HG03442 (cell line): ENCODE measurements around the gene ZIK1.

Source experiments
- ATAC-seq: cut with Tn5 transposase; IDR thresholded peaks from one replicate; pipeline ENCODE4 v1.9.1; 2021; ENCODE audit warnings: mild to moderate bottlenecking, moderate library complexity; ENCODE audit not compliant: unreplicated experiment

ZIK1 gene

DNA sequence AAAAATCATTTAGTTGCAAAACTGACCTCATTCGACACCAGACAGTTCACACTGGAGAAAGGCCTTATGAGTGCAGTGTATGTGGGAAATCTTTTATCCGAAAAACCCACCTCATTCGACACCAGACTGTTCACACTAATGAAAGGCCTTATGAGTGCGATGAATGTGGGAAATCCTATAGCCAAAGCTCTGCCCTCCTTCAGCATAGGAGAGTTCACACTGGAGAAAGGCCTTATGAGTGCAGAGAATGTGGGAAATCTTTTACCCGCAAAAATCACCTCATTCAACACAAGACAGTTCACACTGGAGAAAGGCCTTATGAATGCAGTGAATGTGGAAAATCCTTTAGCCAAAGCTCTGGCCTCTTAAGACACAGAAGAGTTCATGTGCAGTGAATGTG is 23.0 kb downstream of the ZIK1 start:
- ATAC-seq: no peak

DNA sequence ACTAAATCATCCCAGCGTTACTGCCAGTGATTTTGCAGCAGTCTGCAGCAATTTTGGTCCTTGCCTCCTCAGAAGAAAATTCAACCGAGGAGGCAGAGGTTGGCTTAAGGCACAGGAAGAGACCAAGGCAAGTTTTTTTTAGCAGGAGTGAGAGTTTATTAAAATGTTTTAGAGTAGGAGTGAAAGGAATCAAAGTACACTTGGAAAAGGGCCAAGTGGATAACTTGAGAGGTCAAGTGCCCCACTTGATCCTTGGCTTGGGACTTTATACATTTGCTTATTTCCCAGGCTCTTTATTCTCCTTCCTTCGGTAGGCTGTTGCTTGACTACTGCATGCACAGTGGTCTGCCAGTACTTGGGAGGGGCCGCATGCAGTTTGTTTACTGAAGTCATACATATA is 27.2 kb downstream of the ZIK1 start:
- no peak for ATAC-seq

DNA sequence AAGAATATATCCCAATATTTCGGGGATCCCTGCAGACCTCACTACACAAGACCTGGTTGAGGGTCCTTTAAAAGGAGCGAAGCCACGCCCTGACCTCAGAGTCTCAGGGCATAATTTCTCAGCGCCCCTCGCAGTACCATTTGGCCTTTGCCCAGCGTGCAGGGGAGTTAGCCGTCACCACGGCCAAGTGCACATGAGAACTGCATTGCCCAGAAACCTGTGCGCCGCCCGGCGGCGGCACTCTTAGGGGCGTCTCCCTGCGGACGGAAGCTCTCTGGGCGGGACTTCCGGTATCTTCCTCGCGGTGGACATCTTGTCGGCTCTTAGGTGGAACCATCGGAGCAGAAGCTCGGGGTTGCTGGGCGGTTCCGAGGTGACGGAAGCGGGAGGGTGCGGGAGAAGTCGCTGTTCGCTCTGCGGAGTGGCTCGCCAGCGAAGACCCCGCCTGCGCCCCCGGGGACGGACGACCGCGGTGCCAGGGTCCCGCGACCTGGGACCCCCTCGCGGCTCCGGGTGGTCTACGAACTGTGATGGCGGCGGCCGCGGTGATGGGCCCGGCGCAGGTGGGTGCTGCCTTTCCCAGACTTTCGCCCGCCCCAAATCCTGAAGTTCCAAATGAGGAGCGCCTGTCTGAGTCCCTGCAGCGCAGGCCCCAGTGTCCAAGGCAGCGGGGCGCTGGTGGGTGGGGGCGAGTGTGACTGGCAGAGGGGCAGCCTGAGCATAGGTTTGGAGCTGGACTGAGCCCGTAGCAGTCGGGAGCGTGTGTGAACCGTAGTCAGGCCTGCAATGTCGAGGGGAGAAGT is 30.2 kb downstream of the ZIK1 start, which contains the start of gene ZNF134:
Gene ZNF134 (plus strand): TSS at position 302 of the 803 bp plus-strand sequence. CDS start 5,227 bp downstream, outside the sequence.
- ATAC-seq: peak; percentile 87

DNA sequence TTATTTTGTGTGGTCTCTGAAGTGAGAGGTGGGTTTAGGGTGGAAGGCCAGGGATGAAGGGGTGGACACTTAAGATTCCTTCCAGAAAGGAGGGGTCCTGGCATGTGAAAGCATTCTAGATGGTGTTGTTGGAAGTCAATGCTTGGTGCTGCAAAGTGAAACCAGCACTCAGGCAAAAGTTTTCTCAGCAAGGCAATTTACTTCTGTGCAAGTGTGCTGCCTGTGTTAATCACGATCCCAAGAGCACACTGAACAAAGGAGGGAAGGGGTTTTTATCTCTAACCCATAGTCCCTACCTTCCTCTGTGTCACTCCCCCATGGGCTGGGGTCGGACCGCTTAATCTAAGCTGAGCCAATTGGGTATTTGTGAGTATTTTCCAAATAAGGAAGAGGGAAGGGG is 31.4 kb downstream of the ZIK1 start:
- no peak for ATAC-seq

DNA sequence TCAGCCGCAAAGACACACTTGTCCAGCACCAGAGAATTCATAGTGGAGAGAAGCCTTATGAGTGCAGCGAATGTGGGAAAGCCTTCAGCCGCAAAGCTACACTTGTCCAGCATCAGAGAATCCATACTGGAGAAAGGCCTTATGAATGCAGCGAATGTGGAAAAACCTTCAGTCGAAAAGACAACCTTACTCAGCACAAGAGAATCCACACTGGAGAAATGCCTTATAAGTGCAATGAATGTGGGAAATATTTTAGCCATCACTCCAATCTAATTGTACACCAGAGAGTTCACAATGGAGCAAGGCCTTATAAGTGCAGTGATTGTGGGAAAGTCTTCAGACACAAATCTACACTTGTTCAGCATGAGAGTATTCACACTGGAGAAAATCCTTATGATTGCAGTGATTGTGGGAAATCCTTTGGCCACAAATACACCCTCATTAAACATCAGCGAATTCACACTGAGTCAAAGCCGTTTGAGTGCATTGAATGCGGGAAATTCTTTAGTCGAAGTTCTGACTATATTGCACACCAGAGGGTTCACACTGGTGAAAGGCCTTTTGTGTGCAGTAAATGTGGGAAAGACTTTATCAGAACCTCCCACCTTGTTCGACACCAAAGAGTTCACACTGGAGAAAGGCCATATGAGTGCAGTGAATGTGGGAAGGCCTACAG is 36.9 kb downstream of the ZIK1 start:
- no peak for ATAC-seq

DNA sequence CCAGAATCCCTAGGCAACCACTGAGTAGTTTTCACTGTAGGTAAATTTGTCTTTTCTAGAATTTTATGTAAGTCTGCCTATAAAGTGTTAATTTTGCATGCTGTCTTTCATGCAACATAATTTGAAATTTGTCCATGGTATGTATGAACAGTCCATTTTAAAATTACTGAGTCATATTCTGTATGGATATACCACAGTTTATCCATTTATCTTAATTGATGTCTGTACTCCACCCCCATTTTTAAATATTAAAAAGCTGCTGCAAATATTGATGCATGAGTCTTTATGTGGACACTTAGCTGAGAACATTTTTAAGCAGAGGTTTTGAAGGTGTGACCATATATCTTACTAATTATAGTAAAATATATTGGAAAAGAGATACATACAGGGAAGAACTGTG is 39.1 kb downstream of the ZIK1 start:
- no peak for ATAC-seq

DNA sequence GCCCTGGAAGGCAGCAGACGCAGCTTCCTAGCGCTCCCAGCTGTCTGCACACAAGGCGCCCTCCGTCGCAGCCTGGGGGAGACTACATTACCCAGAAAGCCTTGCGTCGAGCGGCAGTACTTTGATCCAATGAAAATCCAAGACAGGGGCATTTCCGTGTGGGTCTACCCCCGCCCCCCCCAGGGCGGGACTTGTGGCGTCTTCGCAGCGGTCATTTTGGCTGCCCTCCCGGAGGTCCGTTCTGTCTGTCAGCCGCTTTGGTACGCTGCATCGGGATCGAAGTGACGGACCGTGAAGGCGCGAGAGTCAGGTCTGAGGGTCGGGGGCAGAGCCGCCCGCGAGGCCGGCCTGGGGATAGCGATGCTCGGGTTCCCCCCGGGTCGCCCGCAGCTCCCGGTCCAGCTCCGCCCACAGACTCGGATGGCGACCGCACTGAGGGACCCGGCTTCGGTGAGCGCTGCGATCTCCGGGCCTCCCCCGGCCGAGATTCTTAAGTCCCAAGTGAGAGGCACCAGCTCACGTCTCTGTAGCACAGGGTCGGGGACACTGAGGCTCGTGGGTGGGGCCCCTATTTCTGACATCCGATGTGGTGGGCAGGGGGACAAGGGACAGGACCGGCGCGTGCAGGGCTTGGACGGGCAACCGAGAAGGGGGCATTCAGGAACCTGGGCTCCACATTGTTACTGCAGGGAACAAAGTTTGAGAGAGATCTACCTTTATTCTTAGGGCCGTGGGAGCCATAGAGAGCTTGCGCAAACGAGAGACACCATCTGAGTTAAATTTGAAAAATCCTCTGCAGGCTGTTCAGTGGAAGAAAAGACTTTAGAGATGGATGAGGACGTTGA is 49.3 kb downstream of the ZIK1 start, which contains the start of gene ZNF211:
Gene ZNF211 (plus strand): TSS at position 182 of the 845 bp plus-strand sequence. CDS start 179 bp downstream, at position 361.
- ATAC-seq: peak; percentile 89

DNA sequence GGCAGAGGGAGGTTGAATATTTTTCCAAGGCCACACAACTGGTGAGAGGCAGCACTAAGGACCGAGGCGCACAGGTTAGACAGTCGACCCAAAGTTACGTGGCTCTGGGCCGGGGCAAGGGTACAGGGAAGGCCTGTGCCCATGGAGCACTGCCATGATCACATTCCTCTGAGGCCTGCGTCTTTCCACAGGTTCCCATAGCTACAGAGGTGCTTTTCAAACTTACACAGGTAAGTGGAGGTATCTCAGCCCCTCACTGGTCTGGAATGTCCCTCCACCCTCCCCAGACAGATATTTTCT is 49.8 kb downstream of the ZIK1 start:
- ATAC-seq: no peak

DNA sequence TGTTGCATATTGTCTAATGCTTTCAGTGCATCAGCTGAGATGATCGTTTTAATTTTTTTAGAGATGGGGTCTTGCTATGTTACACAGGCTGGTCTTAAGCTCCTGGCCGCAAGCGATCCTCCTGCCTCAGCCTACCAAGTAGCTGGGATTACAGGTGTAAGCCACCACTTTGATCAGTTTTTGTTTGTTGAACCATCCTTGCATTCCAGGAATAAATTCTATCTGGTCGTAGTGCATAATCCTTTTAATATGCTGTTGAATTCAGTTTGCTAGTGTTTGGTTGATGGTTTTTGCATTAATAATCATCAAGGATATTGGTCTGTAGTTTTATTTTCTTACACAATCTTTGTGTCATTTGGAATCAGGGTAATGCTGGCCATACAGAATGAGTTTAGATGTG is 53.4 kb downstream of the ZIK1 start:
- ATAC-seq: no peak

DNA sequence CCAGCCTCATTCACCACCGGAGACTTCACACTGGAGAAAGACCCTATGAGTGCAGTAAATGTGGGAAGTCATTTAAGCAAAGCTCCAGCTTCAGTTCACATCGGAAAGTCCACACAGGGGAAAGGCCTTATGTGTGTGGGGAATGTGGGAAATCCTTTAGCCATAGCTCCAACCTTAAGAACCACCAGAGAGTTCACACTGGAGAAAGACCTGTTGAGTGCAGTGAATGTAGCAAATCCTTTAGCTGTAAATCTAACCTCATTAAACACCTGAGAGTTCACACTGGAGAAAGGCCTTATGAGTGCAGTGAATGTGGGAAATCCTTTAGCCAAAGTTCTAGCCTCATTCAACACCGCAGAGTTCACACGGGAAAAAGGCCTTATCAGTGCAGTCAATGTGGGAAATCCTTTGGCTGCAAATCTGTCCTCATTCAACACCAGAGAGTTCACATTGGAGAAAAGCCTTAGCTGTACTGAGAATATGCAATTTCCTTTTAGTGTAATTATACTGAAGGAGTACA is 57.8 kb downstream of the ZIK1 start:
- ATAC-seq: no peak

DNA sequence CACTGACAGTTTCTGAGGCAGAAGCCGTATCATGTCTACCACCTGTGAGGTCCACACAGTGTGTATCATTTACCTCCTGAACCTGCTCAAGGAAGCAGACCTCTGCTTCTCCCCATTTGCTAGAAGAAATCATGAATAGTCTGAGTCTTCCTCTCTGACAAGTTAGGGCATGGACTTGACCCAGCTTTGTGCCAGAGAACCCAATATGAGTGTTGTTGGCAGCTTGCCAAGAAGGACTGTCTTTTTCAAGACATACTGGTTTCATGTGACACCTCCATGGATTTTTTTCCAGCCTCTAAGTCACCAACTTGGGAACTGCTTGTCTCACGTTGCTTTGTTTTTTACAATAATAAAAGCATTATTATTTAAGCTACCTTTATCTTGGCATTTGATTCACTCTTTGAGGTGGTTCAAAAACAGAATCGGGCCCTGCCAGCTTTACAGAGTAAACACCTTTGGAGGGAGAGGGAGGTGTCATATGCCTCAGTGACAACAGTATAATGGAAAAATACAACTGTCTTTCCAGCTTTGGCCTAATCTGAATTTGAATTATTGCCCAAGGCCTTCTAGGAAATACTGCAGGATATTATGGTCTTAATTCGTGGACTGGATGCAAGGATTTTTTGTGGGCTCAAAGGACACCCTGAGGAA is 58.6 kb downstream of the ZIK1 start:
- ATAC-seq: no peak
